GM04503 (cell line): ENCODE results near the gene PGBD5.

Experiments used
- DNase-seq: peaks from one replicate; pipeline ENCODE4 v3.0.0-alpha.2; 2012; ENCODE audit warnings: low read depth

PGBD5 gene

DNA sequence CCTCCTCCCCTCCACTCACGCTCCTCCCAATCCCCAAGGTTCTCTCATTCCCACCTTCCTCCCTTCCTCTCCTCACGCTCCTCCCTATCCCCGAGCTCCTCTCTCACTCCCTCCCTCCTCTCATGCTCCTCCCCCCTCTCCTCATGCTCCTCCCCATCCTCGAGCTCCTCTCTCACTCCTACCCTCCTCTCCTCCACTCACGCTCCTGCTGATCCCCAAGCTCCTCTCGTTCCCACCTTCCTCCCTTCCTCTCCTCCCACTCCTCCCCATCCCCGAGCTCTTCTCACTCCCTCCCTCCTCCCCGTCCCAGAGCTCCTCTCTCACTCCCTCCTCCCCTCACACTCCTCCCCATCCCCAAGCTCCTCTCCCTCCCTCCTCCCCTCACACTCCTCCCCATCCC lies 31.4 kb downstream of the PGBD5 start:
- DNase-seq = no peak

DNA sequence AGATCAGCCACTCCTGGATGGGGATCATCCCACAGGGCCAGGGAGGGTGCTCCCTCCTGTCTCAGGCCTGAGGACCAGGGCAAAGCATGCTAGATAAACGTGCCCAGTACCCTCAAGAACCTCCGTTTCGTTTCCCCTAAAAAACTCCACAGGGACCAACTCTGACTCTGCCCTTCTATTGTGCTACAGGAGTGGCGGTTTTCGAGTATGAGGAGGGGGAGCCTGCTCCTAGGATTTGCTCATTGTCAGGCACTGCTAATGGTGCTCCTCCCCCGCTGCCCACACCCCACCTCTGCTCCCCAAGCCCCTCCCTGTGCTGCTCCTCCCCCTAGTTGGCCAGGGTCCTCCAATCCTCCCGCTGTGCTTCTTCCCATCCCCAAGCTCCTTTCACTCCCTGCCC lies 32.0 kb downstream of the PGBD5 start:
- DNase-seq = no peak

DNA sequence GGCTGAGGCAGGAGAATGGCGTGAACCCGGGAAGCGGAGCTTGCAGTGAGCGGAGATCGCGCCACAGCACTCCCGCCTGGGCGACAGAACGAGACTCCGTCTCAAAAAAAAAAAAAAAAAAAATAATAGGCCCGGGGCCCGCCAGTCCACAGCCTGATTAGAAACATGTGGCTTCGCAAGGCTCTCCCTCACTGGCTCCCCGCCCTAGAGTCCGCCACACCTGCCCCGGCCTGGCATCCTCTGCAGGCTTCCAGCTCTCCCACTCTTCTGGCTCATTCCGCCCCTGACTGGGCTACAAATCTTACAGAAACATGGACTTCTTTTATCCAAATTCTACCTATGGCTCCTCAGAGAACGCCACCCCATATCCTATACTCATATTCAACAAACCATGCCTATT lies 32.4 kb downstream of the PGBD5 start:
- no peak for DNase-seq

DNA sequence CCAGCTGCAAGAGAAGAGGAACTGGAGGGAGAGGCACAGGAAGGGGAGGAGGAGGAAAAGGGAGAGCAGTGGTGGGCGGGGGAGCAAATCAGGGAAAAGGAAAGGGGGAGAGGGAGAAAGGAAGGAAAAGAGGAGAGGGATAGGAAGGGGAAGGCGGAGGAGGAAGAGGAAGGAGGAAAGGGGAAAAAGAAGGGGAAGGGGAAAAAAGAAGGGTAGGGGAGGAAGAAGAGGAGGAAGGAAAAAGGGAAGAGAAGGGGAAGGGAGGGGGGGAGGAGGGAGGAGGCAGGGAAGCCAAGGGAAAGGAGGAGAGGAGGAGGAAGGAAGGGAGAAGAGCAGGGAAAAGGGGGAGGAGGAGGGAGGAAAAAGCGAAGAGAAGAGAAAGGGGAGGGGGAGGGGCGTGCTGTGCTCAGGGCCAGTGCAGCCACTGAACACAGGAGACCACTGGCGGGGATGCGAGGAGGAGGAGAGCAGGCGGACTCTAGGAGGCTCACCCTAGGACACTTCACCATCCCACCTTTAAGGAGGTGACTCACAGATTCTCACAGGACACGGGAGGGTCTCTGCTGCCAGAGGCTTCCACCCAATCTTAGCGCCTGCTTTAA lies 33.1 kb downstream of the PGBD5 start:
- no peak for DNase-seq

DNA sequence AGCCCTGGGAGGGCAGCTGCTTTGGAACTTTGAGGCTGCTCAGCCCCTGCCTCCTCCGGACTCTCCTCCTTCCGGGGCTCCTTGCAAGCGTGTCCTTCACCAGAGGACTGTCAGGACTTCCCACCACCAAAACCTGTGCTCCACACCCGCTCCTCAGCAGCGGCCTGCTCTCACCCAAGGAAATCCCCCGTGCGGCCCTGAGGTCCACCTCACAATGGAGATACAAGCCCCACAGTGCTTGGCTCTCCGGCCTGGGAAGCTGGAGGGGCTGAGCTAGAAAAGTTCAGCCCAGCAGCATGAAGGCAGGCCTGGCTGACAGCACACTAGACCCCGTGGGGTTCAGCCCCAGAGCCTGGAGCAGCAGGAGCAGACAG lies 33.6 kb downstream of the PGBD5 start:
- DNase-seq = no peak

DNA sequence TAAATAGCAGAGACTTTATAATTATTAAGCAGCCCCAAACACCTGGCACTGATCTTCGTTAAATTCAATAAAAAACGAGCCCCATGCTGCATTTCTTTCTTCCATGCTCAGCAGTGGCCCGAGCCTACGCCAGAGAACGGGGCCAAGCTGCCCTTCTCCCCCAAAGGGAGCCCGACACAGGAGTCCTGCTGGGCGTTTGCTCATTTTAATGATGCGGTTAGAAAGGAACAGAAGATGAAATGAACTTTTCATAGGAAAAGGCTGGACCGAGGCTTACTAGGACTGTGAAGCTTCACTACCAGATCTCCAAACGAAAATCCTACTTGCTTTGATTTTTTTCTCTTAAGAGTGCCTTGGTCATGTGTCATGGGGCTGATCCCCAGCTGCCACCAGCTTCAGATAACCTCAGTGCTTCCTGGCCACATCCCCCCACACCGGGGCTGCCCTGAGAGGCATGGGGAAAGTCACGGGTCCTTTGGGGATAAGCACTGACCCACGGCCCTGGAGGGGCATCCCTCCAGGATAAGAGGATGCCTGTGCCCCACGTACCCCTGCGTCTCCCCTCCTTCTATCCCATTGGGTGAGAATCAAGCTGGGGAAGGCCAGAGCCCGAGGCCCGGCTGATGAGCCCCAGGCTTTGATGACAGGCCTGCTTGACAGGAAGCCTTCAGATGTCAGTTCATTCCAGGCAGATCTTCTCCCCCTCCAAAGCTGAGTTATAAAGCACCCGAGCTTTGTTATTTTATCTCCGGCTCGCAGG lies 34.2 kb downstream of the PGBD5 start:
- DNase-seq = no peak

DNA sequence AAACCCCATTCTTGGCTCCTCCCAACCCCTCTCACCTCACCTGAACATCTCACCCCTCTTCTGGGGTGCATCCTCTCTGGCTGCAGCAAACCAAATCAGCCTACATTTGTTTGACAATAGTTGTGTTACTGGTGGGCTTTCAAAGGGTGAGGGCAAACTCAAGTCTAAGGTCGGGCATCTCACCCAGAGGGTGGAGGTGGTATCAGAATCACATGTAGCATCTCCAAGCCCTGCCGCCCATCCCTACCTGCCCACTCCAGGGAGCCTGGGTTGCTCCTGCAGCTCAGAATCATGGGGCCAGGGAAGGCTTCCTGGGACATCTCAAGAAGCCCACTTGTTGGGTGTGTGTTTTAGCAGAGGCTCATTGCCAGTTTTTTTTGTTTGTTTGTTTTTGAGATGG lies 35.8 kb downstream of the PGBD5 start:
- no peak for DNase-seq

DNA sequence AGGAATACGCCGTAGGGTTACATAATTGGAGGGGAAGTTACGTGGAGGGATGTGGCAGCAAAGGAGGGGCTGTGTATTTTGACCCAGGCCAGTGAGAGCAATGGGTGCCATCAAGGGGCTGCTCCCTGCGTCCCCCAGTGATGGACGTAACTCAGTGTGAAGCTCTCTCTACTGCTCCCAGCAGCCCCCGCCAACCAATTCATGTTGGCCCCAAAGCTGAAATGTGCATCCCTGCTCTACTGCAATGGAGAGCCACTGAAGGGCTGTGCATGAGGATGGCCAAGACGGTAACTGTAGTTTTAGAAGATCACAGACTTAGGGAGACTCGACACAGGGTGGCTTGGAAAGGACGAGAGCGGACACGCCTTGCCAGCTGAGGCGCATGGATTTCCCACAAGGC lies 38.3 kb downstream of the PGBD5 start:
- DNase-seq = no peak

DNA sequence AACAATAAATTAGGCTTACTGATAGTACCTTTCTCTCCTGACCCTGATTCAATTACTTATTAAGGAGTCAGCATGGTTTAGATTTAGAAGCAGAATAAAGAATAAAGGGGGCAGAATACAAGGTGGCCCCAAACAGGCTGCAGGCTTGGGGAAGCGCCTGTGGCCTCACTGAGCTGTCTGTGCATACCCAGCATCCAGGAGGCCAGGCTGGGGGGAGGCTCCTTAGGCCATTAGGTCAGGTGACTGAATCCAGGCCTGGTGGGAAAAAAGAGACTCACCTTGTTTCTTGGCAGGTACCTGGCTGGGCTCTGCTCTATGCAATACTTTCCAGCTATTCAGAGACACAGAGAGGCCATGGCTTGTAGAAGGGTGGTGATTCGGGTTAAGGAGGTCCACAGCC lies 38.8 kb downstream of the PGBD5 start:
- no peak for DNase-seq

DNA sequence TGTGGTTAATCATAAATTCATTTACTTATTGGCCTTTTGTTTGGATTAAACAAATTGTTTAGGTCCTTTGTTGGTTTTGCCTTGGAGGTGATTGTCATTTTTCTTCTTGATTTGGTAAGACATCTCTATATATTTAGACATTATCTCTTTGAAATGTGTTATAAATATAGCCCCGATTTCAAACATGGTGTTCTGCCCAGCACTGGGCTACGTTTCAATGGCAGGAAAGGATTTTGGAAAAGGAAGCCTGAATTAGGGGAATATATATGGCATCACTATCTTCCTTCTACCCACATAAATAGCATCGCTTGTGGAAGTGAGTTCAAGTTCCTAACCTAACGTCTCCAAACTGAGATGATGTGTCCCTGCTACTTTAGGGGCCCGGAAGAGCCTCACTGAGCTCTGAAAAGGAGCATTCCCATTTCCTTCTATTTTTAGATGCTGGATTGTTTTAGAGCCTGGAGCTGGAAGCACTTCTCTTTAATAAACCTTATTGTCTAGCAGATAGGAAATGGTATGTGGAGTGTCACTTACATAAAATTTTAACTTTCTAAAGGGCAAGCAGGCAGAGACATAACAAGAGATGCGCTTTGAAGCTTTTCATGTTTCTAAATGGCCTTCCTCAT lies 39.4 kb downstream of the PGBD5 start:
- DNase-seq = no peak

DNA sequence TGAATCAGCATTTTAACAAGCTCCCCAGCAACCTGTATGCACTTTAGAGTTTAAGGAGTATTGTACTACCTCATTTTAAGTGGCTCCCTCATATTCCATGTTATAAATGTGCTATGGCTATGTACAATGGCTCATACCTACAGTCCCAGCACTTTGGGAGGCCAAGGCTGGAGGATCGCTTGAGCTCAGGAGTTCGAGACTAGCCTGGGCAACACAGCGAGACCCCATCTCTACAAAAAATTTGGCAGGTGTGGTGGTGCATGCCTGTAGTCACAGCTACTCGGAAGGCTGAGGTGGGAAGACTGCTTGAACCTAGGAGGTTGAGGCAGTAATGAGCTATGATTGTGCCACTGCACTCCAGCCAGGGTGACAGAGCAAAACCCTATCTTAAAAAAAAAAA lies 40.2 kb downstream of the PGBD5 start:
- DNase-seq = no peak

DNA sequence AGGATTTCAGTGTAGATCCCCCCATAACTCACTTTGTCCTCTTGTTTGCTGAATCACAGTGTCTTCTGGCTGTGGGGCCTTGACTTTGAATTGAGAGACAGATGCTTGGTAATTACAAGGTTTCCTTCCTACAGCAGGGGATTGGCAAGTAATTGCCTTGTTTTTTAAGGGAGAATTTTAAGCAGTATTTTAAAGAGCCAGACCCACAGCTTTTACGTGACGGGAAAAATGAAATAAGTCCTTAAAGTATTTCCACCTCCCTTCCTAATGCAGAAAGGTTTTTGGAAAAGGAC lies 41.0 kb downstream of the PGBD5 start:
- no peak for DNase-seq

DNA sequence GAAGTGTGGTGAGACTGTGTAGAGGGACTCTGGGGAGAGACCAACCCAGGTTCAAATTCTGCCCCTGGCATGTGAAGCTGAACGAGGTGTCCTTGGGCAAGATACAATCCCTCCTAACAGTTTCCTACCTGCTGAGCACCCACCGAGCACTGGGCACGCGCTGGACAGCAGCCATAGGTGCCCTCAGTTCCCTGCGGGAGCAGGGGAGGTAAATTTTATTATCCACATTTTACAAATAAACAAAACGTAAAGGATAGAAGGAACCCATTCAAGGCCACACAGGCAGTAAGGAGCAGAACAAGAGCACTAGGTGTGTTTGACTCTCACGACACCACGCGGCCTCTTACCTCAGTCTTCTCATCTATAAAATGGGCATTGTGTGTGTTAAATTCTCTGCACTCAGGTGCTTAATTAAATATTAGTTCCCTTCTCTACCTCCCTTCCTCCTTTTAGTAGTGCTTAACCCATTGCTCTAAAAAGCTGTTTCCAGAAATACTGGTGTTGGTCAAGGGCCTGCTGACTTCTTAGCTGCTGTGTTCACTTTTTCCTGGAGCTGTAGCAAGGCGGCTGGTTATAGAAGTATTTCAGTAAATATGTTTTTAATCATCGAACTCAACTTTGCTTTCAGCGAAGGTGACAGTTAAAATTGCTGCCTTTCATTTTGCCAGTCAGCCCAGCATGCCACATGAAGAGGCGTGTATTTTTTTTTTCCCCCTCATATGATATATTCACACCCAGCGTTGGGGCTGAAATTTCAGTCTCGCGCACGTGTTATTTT lies 41.6 kb downstream of the PGBD5 start:
- no peak for DNase-seq

DNA sequence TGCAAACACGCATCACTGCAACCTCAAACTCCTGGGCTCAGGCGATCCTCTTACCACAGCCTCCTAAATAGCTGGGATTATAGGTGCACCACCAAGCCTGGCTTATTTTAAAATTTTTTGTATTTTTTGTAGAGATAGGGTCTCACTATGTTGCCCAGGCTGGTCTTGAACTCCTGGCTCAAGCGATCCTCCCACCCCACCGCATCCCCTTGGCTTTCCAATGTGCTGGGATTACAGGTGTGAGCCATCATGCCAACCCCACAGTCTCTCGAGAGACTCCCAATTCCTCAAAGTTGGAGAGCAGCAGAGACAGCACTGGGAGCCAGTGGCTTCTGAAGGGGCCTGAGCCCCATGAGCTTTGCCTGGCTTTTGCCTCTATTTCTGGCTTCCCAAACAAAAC lies 42.7 kb downstream of the PGBD5 start:
- DNase-seq = no peak

DNA sequence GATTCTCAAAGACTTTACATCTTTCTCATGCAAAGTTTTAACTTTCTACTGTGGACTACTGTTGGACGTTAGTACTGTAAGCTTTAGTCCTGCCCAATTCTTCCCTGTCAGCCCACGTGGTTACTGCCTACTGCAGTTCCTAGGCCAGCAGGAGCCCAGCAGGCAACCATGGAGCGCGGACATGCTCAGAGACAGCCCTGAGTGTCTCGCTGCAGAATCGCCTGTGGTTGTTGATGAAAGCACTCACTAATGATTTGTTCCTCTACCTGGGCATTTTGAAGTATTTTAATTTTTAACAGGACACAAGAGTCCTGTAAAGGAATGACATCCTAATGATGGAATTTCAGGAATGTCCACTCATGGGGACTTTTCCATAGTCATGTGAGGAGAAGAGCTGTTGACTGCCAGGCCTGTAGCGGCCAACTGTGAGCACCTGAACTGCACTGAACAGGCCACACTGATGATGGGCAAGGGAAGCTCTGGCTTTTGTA lies 44.1 kb downstream of the PGBD5 start:
- no peak for DNase-seq

DNA sequence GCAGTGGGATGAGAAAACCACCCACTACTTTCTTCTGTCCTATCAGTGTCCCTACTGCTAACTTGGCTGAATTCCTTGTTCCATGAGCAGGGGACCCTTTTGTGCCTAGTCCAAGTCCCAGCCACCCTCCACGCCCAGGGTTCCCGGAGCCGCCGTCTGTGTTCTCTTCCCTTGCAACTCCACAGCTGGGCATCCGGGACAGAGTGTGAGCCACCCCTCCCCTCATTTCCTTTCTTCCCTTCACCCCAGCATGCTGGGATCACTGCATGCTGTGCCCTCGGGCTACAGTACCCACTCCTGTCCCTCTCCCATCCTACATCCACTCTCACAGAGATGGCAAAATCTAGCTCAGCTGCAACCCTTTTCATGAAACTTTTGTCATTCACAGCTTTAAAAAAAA lies 44.5 kb downstream of the PGBD5 start:
- no peak for DNase-seq

DNA sequence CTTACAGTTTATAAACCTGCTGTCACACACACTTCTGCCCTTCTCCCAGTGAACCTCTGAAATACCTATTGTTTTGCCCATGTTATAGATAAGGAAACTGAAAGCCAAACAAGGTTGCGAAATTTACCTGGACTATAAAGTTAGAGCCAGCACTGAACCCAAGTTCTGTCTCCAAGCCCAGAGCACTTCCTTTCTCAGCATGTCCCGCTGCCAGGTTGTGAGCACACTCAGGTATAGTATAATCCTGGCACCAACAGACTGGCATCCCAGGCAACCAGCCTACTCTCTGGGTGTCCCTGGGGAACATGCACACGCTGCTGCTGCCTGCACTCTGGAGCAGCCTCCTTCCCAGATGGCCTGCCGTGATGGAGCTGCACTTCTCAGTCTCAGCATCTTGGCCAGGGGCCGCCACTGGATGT lies 45.1 kb downstream of the PGBD5 start:
- DNase-seq = no peak

DNA sequence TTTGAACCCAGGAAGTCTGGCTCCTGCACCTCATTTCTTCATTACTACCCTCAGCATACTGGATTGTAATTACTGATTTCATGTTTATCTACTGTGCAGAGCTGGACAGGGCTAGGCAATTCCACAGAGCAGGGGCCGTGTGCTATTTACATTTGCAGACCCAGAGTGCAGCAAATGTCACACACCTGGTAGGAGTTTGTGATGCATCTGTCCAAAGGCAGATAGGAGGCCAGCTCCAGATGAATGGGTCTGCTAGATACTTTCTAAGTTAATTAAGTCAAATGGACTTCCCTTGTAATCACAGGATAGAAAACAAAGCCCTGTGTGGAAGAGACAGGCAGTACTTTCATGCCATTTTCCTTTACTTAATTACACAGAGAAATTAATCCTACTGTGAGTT lies 46.2 kb downstream of the PGBD5 start:
- no peak for DNase-seq

DNA sequence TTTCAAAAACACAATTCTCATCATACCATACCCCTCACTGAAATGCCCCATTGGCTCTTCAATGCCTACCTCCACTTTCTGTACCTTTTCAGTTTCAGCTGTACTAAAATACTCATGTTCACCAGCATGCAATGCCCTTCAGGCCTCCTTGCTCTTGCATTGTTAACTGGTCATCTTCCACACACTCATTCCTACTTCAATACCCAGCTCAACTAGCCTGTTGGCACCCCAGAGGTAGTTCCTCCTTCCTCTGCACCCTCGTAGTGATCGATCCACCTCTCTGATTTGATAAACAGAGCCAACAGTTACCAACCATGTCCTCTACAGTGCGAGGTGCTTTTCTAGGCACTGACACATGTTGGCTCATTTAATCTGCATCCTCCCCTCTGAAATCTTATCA lies 46.7 kb downstream of the PGBD5 start:
- no peak for DNase-seq

DNA sequence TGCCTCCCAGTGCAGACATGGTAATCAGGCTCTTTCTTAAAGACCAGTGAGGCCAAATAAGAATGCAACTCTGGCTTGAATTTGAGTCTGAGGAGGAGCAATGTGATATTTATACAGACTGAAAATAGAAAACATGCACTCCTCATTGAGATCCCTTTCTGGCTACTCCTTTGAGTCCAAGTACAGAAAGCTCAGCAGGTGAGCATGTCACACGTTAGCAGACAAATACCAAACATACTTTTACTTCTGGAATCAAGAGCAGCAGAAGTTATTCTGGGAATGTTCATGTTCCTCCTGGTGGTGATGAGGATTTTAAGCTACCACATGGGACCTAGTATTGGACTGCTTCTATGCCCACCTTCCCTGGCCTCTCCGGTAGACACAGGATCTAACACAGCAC lies 48.3 kb downstream of the PGBD5 start:
- DNase-seq = no peak

DNA sequence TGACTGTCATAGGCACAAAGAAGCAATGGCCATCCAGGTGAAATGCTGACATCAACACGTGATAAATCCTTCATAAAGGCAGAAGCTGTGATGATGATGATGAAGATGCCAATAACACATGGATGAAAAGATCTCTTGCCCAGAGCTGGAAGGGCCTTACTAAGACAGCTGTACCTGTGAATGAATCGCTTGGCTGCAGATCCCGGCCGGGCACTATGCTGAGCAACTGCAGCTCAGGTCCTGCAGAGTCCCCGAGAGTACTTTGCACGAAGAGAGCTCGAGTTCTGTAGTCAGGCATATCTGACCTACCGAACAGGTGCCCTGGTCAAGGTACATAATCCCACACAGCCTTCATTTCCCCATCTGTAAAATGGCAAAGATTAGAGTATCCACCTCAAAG lies 48.8 kb downstream of the PGBD5 start:
- no peak for DNase-seq

DNA sequence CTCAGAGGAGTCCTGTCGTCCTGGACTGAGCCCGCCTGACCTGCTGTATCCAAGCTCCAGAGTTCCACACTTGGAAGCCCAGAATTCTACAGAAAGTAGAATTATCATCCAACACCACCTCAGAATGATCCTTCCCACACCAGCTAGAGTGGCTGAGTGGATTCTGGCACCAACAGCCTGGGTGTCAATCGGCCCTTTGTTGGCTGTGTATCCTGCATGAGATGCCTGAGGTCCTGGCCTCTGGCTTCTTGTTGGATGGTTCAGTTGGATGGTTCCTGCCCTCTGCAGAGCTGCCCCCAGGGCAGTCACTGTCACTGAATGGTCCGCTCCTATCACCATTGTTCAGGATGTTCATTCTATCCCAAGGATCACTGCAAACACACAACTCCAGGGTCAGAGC lies 49.8 kb downstream of the PGBD5 start:
- no peak for DNase-seq

DNA sequence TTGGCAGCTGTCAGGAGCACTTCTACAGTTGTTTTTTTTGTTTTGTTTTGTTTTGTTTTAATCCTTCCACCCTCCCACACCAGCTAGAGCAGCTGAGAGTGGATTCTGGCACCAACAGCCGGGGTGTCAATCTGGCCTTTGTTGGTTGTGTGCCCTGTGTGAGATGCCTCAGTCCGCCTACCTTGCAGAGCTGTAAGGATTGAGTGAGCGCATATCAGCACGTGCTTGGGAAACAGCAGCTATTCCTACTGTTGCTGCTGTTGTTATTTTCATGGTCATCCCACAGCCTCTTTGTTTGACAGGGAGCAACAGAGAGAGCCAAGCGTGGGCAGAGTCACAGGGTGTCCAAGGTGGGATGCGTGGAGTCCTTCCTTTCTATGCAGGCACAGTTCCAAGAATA lies 50.4 kb downstream of the PGBD5 start:
- DNase-seq = no peak
